SH-SY5Y (cell line): ENCODE data around the gene CPXM2.

Experiments used
- GATA2 ChIP-seq: IDR thresholded peaks from 2 replicates; pipeline ENCODE4 v1.6.1; 2011; ENCODE audit warnings: mild to moderate bottlenecking, low read depth, low read length
- GATA3 ChIP-seq: IDR thresholded peaks from 2 replicates; pipeline ENCODE4 v1.6.1; 2011; ENCODE audit warnings: low read depth, mild to moderate bottlenecking, low read length, moderate library complexity

DNA sequence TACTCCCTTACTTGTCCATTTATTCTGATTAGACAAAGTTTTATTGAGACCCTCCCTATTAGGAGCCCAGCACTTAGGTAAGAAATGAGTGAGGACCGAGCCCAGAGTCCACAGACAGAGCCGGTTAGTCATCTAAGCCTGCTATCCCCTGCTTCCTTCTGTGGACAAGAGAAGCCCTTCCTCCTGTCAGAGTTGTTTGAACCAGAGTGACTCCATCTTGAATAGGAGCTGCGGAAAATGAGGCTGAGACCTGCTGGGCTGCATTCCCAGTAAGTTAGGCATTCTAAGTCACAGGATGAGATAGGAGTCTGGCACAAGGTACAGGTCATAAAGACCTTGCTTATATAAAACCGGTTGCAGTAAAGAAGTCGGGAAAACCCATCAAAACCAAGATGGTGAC is 109.1 kb downstream of the CPXM2 start:
- no peak for TF ChIP-seq GATA3
- no peak for TF ChIP-seq GATA2
